IMR-90 (cell line): ENCODE data around the gene PLSCR5. TPM values are rescaled to one million over a fixed set of nuclear protein-coding genes. Genes with fewer than 3 reads are reported as not detected.

Experiments
- ATAC-seq: fragments of 200-7000 bp; cut with Tn5 transposase; 2 replicates; pipeline ENCODE4 v1.9.1; 2020; ENCODE audit warnings: low read depth, mild to moderate bottlenecking, moderate library complexity
- BruUV-seq: library from RNA; stranded (reverse); fragments of 400-500 nt; replicated peaks from 2 replicates; lab custom pipeline; 2021; lab: Mats Ljungman, UMichigan
- CTCF ChIA-PET: fragments of 300-600 bp; formaldehyde crosslinking; extraction: SDS; loops from one replicate; lab custom pipeline; 2021; ENCODE audit warnings: antibody characterized with exemption; lab: Yijun Ruan, JAX
- POLR2A ChIA-PET: fragments of 300-600 bp; sonication (Branson Sonifier 250); formaldehyde crosslinking; loops from one replicate; lab custom pipeline; 2022; ENCODE audit warnings: antibody characterized with exemption; ENCODE audit not compliant: unreplicated experiment; lab: Charles Lee
- DNase-seq: peaks from one replicate; pipeline ENCODE4 v3.0.0; 2013
- H2AFZ ChIP-seq: replicated peaks from 2 replicates; pipeline ENCODE3; 2013; ENCODE audit warnings: low read length, mild to moderate bottlenecking; ENCODE audit not compliant: poor library complexity
- H2AK5ac ChIP-seq: 2 replicates; pipeline ENCODE4 v1.6.1; 2013; ENCODE audit warnings: low read depth, low read length, inconsistent platforms
- H2AK9ac ChIP-seq: replicated peaks from 2 replicates; pipeline ENCODE3; 2013; ENCODE audit warnings: mild to moderate bottlenecking, low read depth, low read length, moderate library complexity; ENCODE audit not compliant: poor library complexity
- H2BK120ac ChIP-seq: 2 replicates; pipeline ENCODE4 v1.6.1; 2013; ENCODE audit warnings: low read depth, low read length, inconsistent platforms
- H2BK15ac ChIP-seq: 3 replicates; pipeline ENCODE4 v1.6.1; 2013; ENCODE audit warnings: low read depth, low read length, inconsistent platforms
- H2BK20ac ChIP-seq: 2 replicates; pipeline ENCODE4 v1.6.1; 2013; ENCODE audit warnings: low read depth, mild to moderate bottlenecking, inconsistent platforms, low read length, moderate library complexity
- H2BK5ac ChIP-seq: 2 replicates; pipeline ENCODE4 v1.6.1; 2013; ENCODE audit warnings: mild to moderate bottlenecking, low read depth, low read length, inconsistent platforms; ENCODE audit not compliant: poor library complexity, severe bottlenecking
- H3K14ac ChIP-seq: replicated peaks from 2 replicates; pipeline ENCODE4 v1.6.1; 2013; ENCODE audit warnings: low read depth, low read length, inconsistent platforms
- H3K18ac ChIP-seq: 2 replicates; pipeline ENCODE4 v1.6.1; 2013; ENCODE audit warnings: low read depth, low read length, control low read depth
- H3K23ac ChIP-seq: 2 replicates; pipeline ENCODE4 v1.6.1; 2013; ENCODE audit warnings: low read depth, low read length, inconsistent platforms
- H3K27ac ChIP-seq: 2 replicates; pipeline ENCODE4 v1.5.1; 2013; ENCODE audit warnings: mild to moderate bottlenecking, control low read depth, low read length; ENCODE audit not compliant: insufficient read depth
- H3K27me3 ChIP-seq: 2 replicates; pipeline ENCODE4 v1.6.1; 2013; ENCODE audit warnings: low read length; ENCODE audit not compliant: control insufficient read depth, insufficient read depth
- H3K36me3 ChIP-seq: 2 replicates; pipeline ENCODE4 v1.6.1; 2013; ENCODE audit warnings: low read length, mixed read lengths; ENCODE audit not compliant: control insufficient read depth, insufficient read depth
- H3K4ac ChIP-seq: 2 replicates; pipeline ENCODE4 v1.6.1; 2013; ENCODE audit warnings: low read depth, low read length, inconsistent platforms
- H3K4me1 ChIP-seq: 2 replicates; pipeline ENCODE4 v1.6.1; 2013; ENCODE audit warnings: low read length, mixed read lengths; ENCODE audit not compliant: control insufficient read depth, insufficient read depth
- H3K4me2 ChIP-seq: 2 replicates; pipeline ENCODE4 v1.6.1; 2013; ENCODE audit warnings: low read depth, mild to moderate bottlenecking, control low read depth, low read length, moderate library complexity
- H3K4me3 ChIP-seq: 2 replicates; pipeline ENCODE4 v1.5.1; 2013; ENCODE audit warnings: low read depth, mild to moderate bottlenecking, control low read depth, low read length, moderate library complexity; ENCODE audit not compliant: insufficient read depth
- H3K56ac ChIP-seq: 2 replicates; pipeline ENCODE4 v1.6.1; 2013; ENCODE audit warnings: low read length, inconsistent platforms; ENCODE audit not compliant: insufficient read depth; ENCODE audit errors: extremely low read depth
- H3K79me1 ChIP-seq, 2 experiments: 2 replicates each; pipeline ENCODE4 v1.6.1; 2013; ENCODE audit warnings: low read length in 2 of 2, inconsistent platforms in 1 of 2, low read depth in 1 of 2
- H3K9ac ChIP-seq: 2 replicates; pipeline ENCODE4 v1.6.1; 2013; ENCODE audit warnings: low read depth, low read length, control low read depth
- H3K9me1 ChIP-seq: 2 replicates; pipeline ENCODE4 v1.6.1; 2013; ENCODE audit warnings: low read length, inconsistent platforms; ENCODE audit not compliant: insufficient read depth
- H3K9me3 ChIP-seq: 2 replicates; pipeline ENCODE4 v1.6.1; 2013; ENCODE audit warnings: low read length; ENCODE audit not compliant: control insufficient read depth, insufficient read depth
- H4K20me1 ChIP-seq: 2 replicates; pipeline ENCODE4 v1.6.1; 2013; ENCODE audit warnings: low read length, inconsistent platforms; ENCODE audit not compliant: insufficient read depth
- H4K5ac ChIP-seq: 2 replicates; pipeline ENCODE4 v1.6.1; 2013; ENCODE audit warnings: mild to moderate bottlenecking, low read depth, low read length, control low read depth
- H4K8ac ChIP-seq, 2 experiments: 2 replicates each; pipeline ENCODE4 v1.6.1; 2013; ENCODE audit warnings: low read depth in 2 of 2, low read length in 2 of 2, control low read depth in 1 of 2, inconsistent platforms in 1 of 2
- H4K91ac ChIP-seq: 2 replicates; pipeline ENCODE4 v1.6.1; 2013; ENCODE audit warnings: low read depth, low read length, inconsistent platforms; ENCODE audit not compliant: insufficient read depth
- MAFK ChIP-seq: IDR thresholded peaks from 2 replicates; pipeline ENCODE4 v1.6.1; 2012; ENCODE audit warnings: low read depth, low read length, improper control_type of control experiment
- RAD21 ChIP-seq: IDR thresholded peaks from 2 replicates; pipeline ENCODE4 v1.6.1; 2012; ENCODE audit warnings: low read length, improper control_type of control experiment
- RFX5 ChIP-seq: IDR thresholded peaks from 2 replicates; pipeline ENCODE4 v1.8.0; 2012; ENCODE audit warnings: low read depth, mild to moderate bottlenecking, low read length, moderate library complexity
- SMC3 ChIP-seq: fragments of 150-350 bp; IDR thresholded peaks from 2 replicates; pipeline ENCODE4 v1.6.1; 2016; ENCODE audit warnings: low read depth, mild to moderate bottlenecking, antibody characterized with exemption, low read length, moderate library complexity
- WGBS, 2 experiments: methylation state at CpG; one replicate each; pipeline versions ENCODE4 v1.1.5 to v1.1.7; 2013; ENCODE audit warnings: missing lambda C conversion rate in 2 of 2; ENCODE audit not compliant: insufficient read length in 1 of 2; ENCODE audit errors: extremely low coverage in 2 of 2; 5-methylcytosine and 5-hydroxymethylcytosine counted together
- dilution Hi-C: fragments of 300-500 bp; cut with HindIII; formaldehyde crosslinking; loops from one replicate; pipeline ENCODE4 v1.14.3; 2018; ENCODE audit warnings: low sequenced_read_pairs; ENCODE audit not compliant: unreplicated experiment
- in situ Hi-C: fragments of 300-500 bp; cut with MboI; formaldehyde crosslinking; loops from 3 replicates; pipeline ENCODE4 v1.14.3; 2019; ENCODE audit warnings: low sequenced_read_pairs, inconsistent platforms, mixed read lengths
- intact Hi-C: fragments of 100-400 bp; cut with micrococcal nuclease; formaldehyde crosslinking; loops from 2 replicates; pipeline ENCODE4 v1.10.0; 2022
- polyA plus RNA-seq, 3 experiments: library from polyadenylated mRNA; depleted of rRNA; stranded (reverse); fragments of >200 nt; gene quantifications; 2 replicates each; pipeline ENCODE4 v1.2.3, GENCODE V29; 2012; ENCODE audit warnings: low replicate concordance in 1 of 3
- total RNA-seq: library from RNA; depleted of rRNA; stranded (reverse); fragments of >200 nt; gene quantifications from 2 replicates; pipeline ENCODE4 v1.2.3, GENCODE V29; 2012

The PLSCR5 gene
- total and polyA plus RNA-seq, 2 of the 4 experiments (the other 2 are of a cell fraction): not detected

DNA sequence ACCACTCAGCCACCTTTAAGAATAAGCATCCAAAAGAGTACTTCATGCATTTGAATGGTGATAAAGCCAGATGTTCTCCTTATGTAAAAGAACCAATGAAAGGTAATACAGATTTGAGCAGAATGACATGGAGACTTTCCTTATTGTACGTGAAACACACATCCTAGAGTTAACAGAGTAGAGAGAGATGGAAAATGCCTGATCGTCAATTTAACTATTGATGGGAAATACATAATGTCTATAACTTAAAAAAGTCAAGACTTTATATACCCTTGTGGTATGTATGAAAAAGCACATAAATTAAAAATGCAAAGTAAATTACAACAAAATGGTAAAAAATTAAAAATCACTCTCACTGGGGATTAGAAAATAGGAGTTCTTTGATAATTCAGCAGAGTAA, 31.7 kb upstream of the PLSCR5 start:
- ChIA-PET CTCF (interaction anchor here (0.6 kb wide), 2 partner anchors 870 to 1795 kb away, joined by 3 to 4 read pairs; no protein-coding TSS in a partner anchor), POLR2A (no interaction called here)
- in situ Hi-C loops: no loop called here
- H2AK5ac ChIP-seq: no peak overlapping the region
- no peaks in the 10 kb centered on the region for H3K36me3 ChIP-seq
- BruUV-seq: no TSS peak
- H4K20me1 ChIP-seq: no peaks in the 10 kb centered on the region
- no peak overlapping the region for H2BK120ac ChIP-seq
- H2AK9ac ChIP-seq: no peak overlapping the region
- H3K4me2 ChIP-seq: no peak overlapping the region
- H3K9ac ChIP-seq: no peak overlapping the region
- H3K27ac ChIP-seq: no peak overlapping the region
- no CpG with 5 or more reads among the region's 2 CpGs for WGBS, 2 experiments
- H2BK20ac ChIP-seq: no peak overlapping the region
- no peaks in the 10 kb centered on the region for H3K27me3 ChIP-seq
- no peaks in the 10 kb centered on the region for H3K9me1 ChIP-seq
- no peak overlapping the region for H2AFZ ChIP-seq
- no peak overlapping the region for H4K91ac ChIP-seq
- no peak overlapping the region for H3K56ac ChIP-seq
- no peaks in the 10 kb centered on the region for H3K79me1 ChIP-seq
- no peak overlapping the region for H3K23ac ChIP-seq
- no peak overlapping the region for H3K4ac ChIP-seq
- no peaks in the 10 kb centered on the region for H3K9me3 ChIP-seq
- no peak overlapping the region for H3K4me3 ChIP-seq
- H2BK5ac ChIP-seq: no peak overlapping the region
- H3K18ac ChIP-seq: no peak overlapping the region
- H4K5ac ChIP-seq: no peak overlapping the region
- no peak overlapping the region for H3K14ac ChIP-seq
- DNase-seq (no peak), ATAC-seq (no peak)
- intact Hi-C loops: no loop called here
- dilution Hi-C loops: no loop called here
- TF ChIP-seq SMC3 (no peak), RFX5 (no peak), MAFK (peak; percentile 41; the same call in 1 of the 2 replicates), RAD21 (no peak)
- H4K8ac ChIP-seq: no peak overlapping the region
- no peak overlapping the region for H2BK15ac ChIP-seq
- H3K4me1 ChIP-seq: no peaks in the 10 kb centered on the region
